H54 (cell line): ENCODE results near the gene FRMD4A.

Experiments used
- DNase-seq: peaks from one replicate; pipeline ENCODE4 v3.0.0; 2011; ENCODE audit warnings: low spot score, mixed read lengths; ENCODE audit not compliant: insufficient read length
- FAIRE-seq: peaks from 3 replicates; lab custom pipeline; 2011; peaks lifted over from hg19 to GRCh38; lab: Jason Lieb, UNC
- POLR2A ChIP-seq: IDR thresholded peaks from 2 replicates; pipeline ENCODE4 v1.6.1; 2011; ENCODE audit warnings: low read depth, mild to moderate bottlenecking, low read length

The FRMD4A gene

DNA sequence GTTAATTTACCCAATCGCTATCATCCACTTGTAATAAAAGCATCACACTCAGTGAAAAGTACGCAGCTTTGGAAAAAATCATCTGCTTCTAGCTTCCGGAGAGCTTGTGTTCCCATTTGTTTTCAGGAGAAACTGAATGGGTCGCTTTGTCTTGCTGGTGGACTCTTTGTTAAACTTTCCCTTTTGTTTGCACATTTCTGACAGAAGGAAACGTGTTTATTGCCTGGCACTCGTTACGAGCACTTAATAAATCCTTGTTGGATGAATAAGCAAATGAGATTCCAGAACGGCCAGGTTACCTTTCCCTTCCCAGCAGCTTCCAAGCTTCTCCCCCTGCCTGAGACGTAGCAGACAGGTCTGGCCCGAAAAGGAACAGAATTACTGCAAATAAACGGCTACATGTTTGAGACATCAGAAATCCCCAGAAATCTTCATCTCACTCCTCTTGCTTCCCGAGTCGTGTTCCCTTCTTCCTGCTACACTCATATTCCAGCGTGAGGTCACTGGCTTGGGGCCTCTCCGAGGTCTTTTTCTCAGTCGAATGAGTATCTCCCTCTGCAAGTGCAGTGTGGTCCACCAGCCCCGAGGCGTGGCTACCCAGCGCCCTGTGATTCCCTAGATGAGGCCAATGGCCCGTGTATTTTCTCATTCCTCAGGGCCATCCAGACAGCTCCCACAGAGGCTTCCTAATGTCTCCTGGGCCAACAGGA, 167.2 kb downstream of the FRMD4A start:
- no peak for TF ChIP-seq POLR2A
- DNase-seq (no peak), FAIRE-seq (no peak)

- DNase-seq (no peak), FAIRE-seq (no peak)
- TF ChIP-seq POLR2A, result no peak
These were observed 167.9 kb downstream of the FRMD4A start for GRCh38 chr10:14162629-14163344.

GRCh38 chr10:14162061-14162460, 168.7 kb downstream of the FRMD4A start:
- no peak for FAIRE-seq
- no peak for DNase-seq
- no peak for TF ChIP-seq POLR2A

DNA sequence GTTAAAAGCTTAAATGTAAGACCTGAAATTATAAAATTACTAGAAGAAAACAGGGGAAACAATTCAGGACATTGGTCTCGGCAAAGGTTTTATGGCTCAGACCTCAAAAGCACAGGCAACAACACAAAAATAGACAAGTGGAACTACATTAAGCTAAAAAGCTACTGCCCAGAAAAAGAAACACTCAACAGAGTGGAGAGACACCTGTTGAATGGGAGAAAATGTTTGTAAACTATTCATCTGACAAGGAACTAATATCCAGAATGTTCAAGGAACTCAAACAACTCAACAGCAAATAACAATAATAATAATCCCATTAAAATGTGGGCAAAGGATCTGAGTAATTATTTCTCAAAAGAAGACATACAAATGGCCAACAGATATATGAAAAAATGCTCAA, 170.4 kb downstream of the FRMD4A start:
- DNase-seq, result no peak
- TF ChIP-seq POLR2A, result no peak
- no peak for FAIRE-seq

DNA sequence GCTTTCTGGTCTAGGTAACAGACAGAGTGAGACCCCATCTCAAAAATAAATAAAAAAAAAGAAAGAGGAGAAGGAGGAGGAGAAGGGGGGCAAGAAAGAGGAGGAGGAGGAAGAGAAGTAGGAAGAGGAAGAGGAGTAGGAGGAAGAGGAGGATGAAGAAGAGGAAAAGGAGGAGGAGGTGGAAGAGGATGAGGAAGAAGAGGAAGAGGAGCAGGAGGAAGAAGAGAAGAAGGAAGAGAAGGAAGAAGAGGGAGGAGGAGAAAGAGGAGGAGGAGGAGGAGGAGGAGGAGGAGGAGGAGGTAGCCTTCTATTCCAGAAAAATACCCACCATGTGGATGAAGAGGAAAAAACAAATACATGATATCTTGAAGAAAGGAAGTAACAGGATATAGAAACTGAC, 172.1 kb downstream of the FRMD4A start:
- FAIRE-seq (no peak), DNase-seq (no peak)
- TF ChIP-seq POLR2A, result no peak

DNA sequence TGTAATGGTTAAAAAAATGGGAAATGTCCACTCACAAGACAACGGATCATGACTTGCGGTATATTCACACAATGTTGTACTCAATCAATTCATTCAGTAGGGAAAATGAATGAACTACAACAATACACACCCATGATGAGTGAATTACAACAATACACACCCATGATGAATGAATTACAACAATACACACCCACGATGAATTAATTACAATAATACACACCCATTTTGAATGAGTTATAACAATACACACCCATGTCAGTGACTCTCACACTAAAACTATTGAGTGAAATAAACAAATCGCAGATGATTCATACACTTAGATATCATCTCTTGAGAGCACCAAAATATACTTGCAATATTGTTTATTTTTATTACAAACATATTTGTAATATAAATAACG, 174.6 kb downstream of the FRMD4A start:
- no peak for TF ChIP-seq POLR2A
- DNase-seq (no peak), FAIRE-seq (no peak)

DNA sequence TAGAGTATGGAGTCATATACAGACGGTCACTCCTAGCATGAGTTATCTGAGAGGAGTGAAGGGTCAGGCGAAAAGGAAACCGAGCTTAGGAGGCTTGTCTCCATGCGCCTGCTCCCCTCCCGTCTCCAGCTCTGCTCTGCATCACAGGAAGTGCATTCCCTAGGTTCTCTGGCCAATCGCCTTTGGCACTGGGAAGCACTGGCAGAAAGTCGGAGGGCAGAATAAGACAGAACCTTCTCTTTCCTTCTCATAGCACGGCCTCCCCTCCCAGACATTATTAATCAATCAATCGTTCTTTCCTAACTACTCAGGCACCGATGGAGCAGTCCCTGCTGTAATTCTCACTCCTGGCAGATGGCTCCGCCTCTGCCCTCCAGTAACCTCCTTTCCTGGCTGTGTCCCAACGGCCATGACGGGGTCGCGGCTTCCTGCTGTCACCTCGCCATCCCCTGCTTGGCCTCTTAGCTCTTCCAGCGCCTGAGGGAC, 177.1 kb downstream of the FRMD4A start:
- DNase-seq (no peak), FAIRE-seq (no peak)
- TF ChIP-seq POLR2A, result no peak

DNA sequence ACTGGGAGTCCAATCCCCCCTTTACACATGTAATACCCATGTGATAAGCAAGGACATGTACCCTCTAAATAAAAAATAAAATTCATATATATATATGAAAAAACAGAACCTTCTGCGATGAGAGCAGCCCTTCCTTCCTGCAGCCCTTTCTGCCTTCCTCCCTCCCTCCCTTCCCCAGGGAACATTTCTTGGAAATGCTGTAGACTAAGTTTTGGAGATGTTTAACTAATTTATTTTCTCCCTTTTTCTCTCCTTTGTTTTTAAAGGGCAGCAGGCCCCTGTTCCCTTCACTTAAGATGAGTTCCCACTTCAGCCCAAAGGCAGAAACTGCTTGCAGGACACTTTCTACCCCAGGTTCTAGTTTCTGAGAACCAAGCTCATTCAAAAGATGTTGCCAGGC, 179.2 kb downstream of the FRMD4A start:
- FAIRE-seq (no peak), DNase-seq (no peak)
- no peak for TF ChIP-seq POLR2A

DNA sequence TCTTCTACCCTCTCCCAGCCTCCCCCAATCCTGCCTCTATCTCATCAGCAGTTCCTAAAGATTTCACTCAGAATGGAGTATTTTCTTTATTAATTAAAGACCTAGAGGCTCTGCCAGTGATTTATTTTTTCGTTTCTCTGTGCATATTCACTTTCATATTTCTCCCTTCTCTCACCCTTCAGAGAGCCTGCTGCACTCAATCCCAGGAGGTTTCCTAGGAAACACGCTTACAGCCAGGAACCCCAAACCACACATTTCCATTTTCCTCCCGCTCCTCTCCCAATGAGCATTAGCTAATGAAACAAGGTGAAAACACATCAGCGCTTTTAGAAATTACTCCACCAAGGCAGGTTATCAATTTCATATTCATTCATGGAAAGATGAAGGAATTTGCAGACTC, 180.2 kb downstream of the FRMD4A start:
- no peak for TF ChIP-seq POLR2A
- FAIRE-seq (no peak), DNase-seq (no peak)

DNA sequence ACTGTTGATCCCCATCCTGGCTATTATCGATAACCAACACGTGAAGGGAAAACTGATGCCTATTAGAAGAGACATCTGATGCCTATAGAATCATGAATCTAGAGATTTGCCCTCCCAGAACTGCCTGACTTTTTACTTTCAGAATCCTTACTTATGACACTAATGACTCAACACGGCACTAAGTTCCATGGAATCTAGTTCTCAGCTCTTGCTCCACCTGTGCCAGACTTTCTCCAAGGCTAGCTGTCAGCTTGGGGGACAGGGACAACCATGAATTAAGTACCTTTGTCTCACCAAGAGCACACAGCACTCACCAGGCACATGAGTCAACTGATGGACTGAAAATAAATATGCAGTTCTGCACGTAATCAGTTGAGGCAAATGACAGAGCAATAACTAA, 184.2 kb downstream of the FRMD4A start:
- no peak for FAIRE-seq
- TF ChIP-seq POLR2A, result no peak

GRCh38 chr10:14146025-14146424, 184.7 kb downstream of the FRMD4A start:
- DNase-seq (no peak), FAIRE-seq (no peak)
- TF ChIP-seq POLR2A, result no peak

More for the DNA sequence above, 184.2 kb downstream of the FRMD4A start:
- DNase-seq, result no peak

GRCh38 chr10:14144451-14144850, 186.3 kb downstream of the FRMD4A start:
- no peak for TF ChIP-seq POLR2A
- FAIRE-seq (no peak), DNase-seq (no peak)

DNA sequence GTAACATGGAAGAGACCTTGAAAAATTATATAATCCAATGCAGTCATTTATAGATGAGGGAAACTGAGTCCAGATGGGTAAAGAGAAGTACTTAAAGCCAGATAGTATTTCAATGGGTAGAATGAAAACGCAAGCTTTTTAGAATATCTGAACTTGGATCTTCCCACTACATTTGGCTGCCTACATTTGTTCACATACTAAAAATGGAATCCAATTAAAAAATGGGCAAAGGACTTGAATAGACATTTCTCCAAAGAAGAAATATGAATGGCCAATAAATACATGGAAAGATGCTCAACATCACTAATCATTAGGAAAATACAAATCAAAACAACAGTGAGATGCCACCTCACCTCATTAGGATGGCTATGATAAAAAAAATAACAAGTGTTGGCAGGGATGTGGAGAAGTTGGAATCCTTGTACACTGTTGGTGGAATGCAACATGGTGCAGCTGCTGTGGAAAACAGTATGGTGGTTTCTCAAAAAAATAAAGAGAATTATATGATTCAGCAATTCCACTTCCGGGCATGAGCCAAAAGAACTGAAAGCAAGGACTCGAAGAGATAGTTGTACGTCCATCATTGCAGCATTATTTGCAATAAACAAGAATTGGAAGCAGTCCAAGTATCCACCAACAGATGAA, 188.0 kb downstream of the FRMD4A start:
- DNase-seq (no peak), FAIRE-seq (no peak)

DNA sequence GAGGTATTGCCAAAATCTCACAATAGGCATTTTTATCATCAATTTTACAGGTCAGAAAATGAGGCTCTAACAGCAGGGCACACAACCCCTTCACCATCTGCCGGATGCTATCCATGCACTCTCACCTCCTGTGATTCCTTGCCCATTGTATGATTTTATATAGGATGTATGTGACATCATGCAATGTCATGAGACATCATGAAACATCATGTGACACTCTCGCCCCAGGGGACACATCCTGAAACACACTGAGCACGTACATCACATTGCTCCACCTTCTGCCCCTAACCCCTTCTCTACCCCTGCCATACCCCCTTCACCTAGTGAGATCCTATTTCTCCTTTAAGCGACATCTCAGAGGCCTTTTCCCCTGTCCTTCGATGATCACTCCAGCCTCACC, 189.4 kb downstream of the FRMD4A start:
- DNase-seq, result no peak
- TF ChIP-seq POLR2A, result no peak
- FAIRE-seq, result no peak

More for the DNA sequence above, 188.0 kb downstream of the FRMD4A start:
- no peak for TF ChIP-seq POLR2A
